ENCODE data around the gene BPGM. TPM values are rescaled to one million over a fixed set of nuclear protein-coding genes. Genes with fewer than 3 reads are reported as not detected.

BPGM gene
- total and polyA plus RNA-seq, 4 donors: 14.3 to 59.8 (median 19.5) TPM

DNA sequence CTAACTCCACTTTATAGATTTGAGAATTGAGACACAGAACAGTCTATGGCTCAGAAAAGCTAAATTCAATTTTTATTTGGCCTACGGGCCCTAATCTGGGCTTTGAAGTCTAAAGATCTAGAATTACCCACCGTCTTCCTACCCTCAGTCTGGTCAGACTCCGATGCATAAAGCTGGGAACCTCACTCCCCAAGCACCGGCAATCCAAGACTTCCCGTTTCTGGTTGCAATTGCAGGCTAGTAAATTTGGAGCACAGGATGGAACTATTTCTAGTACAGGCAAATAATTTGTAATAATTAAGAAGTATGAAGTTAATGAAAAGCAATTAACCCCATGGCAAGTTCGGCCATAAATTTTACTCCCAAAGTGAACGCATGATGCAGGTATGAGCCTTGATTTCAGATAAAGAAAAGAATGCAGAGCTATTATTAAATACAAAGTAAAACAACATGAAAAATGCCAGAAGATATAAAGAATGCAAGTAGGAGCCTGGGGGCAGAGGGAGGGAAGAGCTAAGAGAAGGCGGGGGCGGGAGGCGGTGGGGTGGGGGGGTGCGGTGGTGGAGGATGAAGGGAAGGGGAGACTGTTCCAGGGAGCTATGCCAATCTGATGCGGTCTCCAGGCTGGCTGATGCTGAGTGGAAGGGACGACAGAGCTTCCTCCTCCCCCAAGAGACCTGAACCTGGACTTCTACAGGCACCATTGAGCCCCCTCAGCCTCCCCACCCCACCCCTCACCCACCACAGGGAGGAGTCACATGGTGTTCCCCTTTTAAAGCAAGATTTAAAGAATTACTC, 45.1 kb downstream of the BPGM start:
- WGBS, 2 donors: 70 to 71% methylated on average over 11 to 13 of the region's 13 CpGs
- Histone ChIP-seq H3K27ac (ENCODE audit: low read depth in 1 of 2, low read length in 1 of 2) (no peak overlapping the region), H3K36me3 (ENCODE audit: control insufficient read depth in 4 of 4, insufficient read depth in 4 of 4, low read length in 4 of 4) (no peaks in the 10 kb centered on the region), H3K9me3 (ENCODE audit: control insufficient read depth in 4 of 4, insufficient read depth in 3 of 4, low read length in 3 of 4) (no peaks in the 10 kb centered on the region), H3K9ac (ENCODE audit: insufficient read depth in 1 of 2, low read length in 2 of 2) (no peak overlapping the region), H3K4me3 (no peak overlapping the region), H3K27me3 (ENCODE audit: control insufficient read depth in 3 of 3, insufficient read depth in 3 of 3, low read length in 2 of 3) (no peaks in the 10 kb centered on the region), H3K4me1 (ENCODE audit: control insufficient read depth in 5 of 5, insufficient read depth in 5 of 5, low read length in 5 of 5) (peaks cover 0 to 7% (median 0%) of the 10 kb centered on the region in 5 donors)
- TF ChIP-seq, protein P1, sequence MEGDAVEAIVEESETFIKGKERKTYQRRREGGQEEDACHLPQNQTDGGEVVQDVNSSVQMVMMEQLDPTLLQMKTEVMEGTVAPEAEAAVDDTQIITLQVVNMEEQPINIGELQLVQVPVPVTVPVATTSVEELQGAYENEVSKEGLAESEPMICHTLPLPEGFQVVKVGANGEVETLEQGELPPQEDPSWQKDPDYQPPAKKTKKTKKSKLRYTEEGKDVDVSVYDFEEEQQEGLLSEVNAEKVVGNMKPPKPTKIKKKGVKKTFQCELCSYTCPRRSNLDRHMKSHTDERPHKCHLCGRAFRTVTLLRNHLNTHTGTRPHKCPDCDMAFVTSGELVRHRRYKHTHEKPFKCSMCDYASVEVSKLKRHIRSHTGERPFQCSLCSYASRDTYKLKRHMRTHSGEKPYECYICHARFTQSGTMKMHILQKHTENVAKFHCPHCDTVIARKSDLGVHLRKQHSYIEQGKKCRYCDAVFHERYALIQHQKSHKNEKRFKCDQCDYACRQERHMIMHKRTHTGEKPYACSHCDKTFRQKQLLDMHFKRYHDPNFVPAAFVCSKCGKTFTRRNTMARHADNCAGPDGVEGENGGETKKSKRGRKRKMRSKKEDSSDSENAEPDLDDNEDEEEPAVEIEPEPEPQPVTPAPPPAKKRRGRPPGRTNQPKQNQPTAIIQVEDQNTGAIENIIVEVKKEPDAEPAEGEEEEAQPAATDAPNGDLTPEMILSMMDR (IDR thresholded peaks at IDR 0.05; ENCODE audit: control extremely low read depth, extremely low read depth): no peak
- ATAC-seq (ENCODE audit: insufficient read depth, low FRiP score) (no peak), DNase-seq (no peak)

DNA sequence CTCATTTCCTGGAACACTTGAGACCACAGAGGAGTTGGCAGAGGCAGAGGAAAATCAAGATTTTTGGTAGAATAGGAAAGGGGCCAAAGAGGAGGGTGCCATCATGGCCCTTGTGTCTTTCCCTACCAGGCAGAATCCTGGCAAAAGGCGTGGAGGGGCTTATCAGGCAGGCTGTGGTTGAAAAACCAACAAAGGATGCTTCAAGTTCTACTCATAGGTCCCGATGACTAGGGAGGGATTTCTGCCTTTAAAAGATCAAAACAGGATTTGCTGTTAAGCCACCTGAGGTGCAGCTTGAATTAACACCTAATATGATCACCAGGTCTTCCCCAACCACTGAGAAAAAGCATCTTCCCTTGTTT, 45.7 kb downstream of the BPGM start:
- H3K9ac ChIP-seq (ENCODE audit: insufficient read depth in 1 of 2, low read length in 2 of 2): no peak overlapping the region
- TF ChIP-seq, protein P1 (IDR thresholded peaks at IDR 0.05; ENCODE audit: control extremely low read depth, extremely low read depth): no peak

GRCh38 chr7:134693256-134693655, 46.6 kb downstream of the BPGM start:
- no peak for DNase-seq
- peaks cover 0 to 7% (median 0%) of the 10 kb centered on the region in 5 donors for H3K4me1 ChIP-seq (ENCODE audit: control insufficient read depth in 5 of 5, insufficient read depth in 5 of 5, low read length in 5 of 5)
- H3K9ac ChIP-seq (ENCODE audit: insufficient read depth in 1 of 2, low read length in 2 of 2): no peak overlapping the region
- no peaks in the 10 kb centered on the region for H3K27me3 ChIP-seq (ENCODE audit: control insufficient read depth in 3 of 3, insufficient read depth in 3 of 3, low read length in 2 of 3)
- no peak overlapping the region for H3K27ac ChIP-seq (ENCODE audit: low read depth in 1 of 2, low read length in 1 of 2)
- TF ChIP-seq, protein P1 (IDR thresholded peaks at IDR 0.05; ENCODE audit: control extremely low read depth, extremely low read depth): no peak
- H3K4me3 ChIP-seq: no peak overlapping the region
- peak; percentile 38 for ATAC-seq (ENCODE audit: insufficient read depth, low FRiP score)
- no peaks in the 10 kb centered on the region for H3K9me3 ChIP-seq (ENCODE audit: control insufficient read depth in 4 of 4, insufficient read depth in 3 of 4, low read length in 3 of 4)
- no peaks in the 10 kb centered on the region for H3K36me3 ChIP-seq (ENCODE audit: control insufficient read depth in 4 of 4, insufficient read depth in 4 of 4, low read length in 4 of 4)
- 87 to 95% methylated on average over 4 of the region's 4 CpGs for WGBS, 2 donors

More for the DNA sequence above, 45.7 kb downstream of the BPGM start:
- ATAC-seq (ENCODE audit: insufficient read depth, low FRiP score) (no peak), DNase-seq (no peak)
- Histone ChIP-seq H3K36me3 (ENCODE audit: control insufficient read depth in 4 of 4, insufficient read depth in 4 of 4, low read length in 4 of 4) (no peaks in the 10 kb centered on the region), H3K27ac (ENCODE audit: low read depth in 1 of 2, low read length in 1 of 2) (no peak overlapping the region), H3K4me3 (no peak overlapping the region), H3K4me1 (ENCODE audit: control insufficient read depth in 5 of 5, insufficient read depth in 5 of 5, low read length in 5 of 5) (peaks cover 0 to 7% (median 0%) of the 10 kb centered on the region in 5 donors), H3K9me3 (ENCODE audit: control insufficient read depth in 4 of 4, insufficient read depth in 3 of 4, low read length in 3 of 4) (no peaks in the 10 kb centered on the region), H3K27me3 (ENCODE audit: control insufficient read depth in 3 of 3, insufficient read depth in 3 of 3, low read length in 2 of 3) (no peaks in the 10 kb centered on the region)
- 45 to 46% methylated on average over 2 of the region's 2 CpGs for WGBS, 2 donors
